Measurements from ENCODE around the gene SCNM1. TPM values are rescaled to one million over a fixed set of nuclear protein-coding genes. Genes with fewer than 3 reads are reported as not detected.

Gene SCNM1, protein sequence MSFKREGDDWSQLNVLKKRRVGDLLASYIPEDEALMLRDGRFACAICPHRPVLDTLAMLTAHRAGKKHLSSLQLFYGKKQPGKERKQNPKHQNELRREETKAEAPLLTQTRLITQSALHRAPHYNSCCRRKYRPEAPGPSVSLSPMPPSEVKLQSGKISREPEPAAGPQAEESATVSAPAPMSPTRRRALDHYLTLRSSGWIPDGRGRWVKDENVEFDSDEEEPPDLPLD
- 25.0 and 27.6 TPM in 2 replicates for total RNA-seq

DNA sequence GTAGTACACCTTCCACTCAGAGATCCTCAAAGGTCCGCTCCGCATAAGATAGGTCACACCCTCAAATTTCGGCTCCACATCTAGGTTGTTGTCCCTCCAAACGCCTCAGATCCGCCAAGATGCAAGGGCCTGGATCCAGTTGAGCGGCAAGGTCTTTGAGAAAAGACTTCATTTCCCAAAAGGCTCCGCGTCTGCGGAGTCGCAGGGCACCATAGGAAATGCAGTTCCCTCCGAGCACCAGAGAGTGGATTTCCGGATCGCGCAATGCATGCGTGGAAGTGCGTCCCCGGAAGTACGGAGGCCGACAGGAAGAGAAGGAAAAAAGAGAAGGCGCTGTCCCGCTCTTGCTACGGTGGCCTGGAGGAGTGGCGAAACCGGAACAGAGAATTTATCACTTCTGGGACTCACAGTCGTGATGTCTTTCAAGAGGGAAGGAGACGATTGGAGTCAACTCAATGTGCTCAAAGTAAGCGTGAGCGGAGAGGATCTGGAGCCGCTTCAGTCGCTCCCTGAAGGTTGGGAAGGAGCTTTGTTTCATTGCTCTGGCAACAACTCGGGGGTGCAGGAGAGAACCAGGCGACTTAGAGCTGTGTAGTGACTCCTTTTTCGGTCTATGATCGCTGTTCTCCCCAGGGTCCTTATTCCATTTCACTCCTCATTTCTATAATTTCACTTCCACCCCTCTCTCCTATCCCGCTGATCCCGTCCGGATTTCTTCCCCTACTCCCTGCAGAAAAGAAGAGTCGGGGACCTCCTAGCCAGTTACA is at the start of gene SCNM1, which contains the start of gene LYSMD1:
SCNM1 (plus strand) TSS at position 407 of the 767 bp plus-strand sequence; CDS start at position 416, 9 bp downstream.
LYSMD1 (minus strand) TSS at position 165 of the 767 bp plus-strand sequence. CDS start 644 bp downstream, outside the sequence.

DNA sequence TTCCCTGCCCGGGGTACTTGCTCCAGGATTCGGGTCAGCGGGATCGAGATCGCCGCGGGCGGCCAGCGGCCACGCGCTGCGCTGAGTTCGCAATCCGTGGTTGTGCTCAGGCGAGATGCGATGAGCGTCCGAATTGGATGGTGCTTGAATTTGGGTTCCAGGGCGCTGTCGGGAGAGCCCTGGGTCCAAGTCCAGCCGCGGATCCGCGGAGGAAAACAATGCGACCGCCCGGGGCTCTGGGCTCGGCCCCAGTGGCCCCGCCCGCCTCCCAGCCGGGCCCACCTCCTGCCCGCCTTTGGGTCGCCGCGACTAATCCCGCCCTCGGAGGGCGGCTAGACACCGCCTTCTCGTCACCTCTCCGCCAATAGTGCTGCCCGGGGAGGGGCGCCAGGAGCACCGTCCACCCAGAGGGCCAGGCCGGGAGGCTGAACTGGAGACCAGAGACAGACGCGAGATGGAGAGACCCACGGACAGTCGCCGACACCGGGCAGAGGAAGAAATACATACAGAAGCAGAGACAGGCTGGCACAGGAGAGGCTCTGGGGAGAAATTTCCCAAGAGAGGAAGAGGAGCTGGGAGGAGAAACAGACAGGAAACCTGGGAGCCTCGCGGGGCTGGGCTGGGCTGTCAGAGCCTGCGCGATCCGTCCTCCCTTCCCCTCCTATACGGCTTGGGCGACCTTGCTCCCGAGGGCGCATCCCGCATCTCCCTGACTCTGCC is 19.4 kb upstream of the SCNM1 start, which contains the start of gene SEMA6C:
SEMA6C (minus strand) TSS at position 220 of the 720 bp plus-strand sequence. CDS start 4,010 bp downstream, outside the sequence.

DNA sequence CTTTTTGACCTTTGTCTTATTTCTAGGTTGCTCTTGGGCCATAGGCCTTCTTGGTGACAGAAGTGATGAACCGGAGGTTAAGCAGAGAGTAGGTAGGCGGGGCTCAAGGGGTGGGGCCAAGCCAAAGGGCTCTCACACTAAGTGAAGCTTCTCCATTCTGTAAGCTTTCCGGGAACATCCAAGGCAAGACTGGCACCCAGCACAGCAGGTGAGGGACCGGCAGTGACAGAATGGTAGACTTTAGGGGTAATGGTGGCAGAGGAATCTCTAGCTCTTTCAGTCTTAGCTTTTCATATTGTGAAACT is 9.5 kb upstream of the SCNM1 start, which contains the start of gene TNFAIP8L2:
TNFAIP8L2 (plus strand) TSS at position 135 of the 305 bp plus-strand sequence. CDS start 2,049 bp downstream, outside the sequence.

DNA sequence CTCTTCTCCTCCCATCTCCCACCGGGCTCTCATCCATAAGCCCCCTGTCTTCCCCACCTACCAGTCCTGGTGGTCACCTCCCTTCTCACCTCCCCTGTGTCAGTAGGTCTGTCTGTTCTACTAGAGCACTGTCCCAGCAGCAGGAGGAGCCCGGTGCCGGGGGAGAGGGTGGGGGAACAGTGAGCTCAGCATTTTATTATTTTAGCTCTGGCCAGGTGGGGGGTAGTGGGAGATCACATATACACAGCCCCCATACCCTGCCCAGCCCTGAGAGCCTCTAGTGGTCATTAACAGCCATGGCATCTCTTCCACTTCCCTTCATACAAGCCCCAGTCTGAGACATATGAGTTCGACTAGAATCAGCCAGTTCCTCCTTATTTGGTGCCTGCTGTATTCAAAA is 9.9 kb downstream of the SCNM1 start, which contains the start of gene TMOD4:
TMOD4 (minus strand) TSS at position 119 of the 400 bp plus-strand sequence. CDS start 1,106 bp downstream, outside the sequence.

DNA sequence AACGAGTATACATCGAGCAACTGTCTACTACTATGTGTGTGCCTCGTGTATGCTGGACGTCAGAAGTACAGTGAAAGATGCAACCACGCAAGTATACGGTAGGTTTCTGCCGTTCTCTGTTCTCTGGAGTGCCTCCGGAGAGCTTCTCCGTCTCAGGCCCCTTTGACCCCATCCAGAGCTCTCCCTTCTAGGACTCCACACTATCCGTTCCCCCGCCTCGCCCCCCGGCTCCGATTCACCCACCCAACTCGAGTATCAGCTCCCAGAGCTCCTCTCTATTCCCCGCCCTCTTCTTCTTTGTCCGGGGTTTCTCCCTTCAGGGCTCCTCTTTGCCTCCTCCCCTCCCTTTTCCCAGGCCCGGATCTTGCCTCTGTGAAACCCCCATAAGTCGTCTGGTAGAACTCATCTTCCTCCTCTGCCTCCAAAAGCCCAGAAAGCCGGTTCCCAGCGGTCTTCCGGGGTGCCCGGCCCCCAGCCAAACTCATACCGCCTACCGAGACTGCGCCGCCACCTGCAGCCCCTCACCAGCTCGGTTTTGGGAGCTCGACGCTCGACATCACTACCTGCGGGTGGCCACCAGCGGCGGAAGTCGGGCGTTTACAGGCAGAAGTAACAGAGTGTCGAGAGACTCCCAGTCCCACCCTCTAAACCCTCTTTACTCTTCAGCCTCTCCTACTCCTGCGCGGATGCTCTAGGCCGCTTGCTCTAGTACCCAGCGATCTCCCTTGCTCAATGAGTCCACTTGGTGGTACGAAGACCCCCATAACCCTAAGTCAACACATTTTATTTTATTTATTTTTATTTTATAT is 23.9 kb downstream of the SCNM1 start, which contains the start of gene VPS72:
VPS72 (minus strand) TSS at position 561 of the 809 bp plus-strand sequence; CDS start at position 485, 76 bp downstream.

DNA sequence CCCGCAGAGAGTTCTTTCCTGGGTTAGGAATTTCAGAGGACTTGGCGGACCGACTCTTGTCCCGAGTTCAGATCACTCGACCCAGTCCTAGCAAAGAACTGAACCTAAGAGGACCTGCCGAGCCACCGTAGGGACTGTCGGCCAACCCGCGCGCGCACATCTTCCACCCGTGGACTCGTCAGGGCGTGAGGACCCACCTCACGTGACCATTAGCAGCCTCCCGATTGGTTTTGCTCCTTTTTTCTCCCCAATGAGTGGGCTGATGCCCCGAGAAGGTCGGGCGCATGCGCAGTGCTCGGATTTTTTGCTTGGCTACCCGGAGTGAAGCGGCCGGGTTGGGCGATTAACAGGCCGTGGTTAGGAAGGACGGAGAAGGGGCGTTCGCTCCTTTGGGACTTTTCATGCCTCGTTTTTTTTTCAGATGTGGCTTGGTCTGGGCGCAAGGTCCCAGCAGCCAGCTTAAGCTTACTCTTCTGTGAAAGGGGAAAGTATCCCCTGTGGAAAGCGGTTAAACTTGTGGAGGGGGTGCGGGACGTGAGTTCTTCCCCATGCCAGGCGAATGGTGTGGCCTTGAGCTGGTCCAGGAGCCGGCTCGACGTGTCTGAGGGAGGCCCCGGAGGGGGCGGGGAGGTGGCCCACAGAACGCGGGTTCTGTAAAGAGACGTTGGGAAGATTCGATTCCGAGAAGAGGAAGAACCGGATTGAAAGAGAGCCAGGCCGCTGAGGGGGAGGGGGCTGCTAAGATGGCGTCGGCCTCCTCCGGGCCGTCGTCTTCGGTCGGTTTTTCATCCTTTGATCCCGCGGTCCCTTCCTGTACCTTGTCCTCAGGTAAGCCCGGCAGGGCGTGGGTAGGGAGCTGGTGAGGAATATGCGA is 32.5 kb downstream of the SCNM1 start, which contains the start of gene PIP5K1A:
PIP5K1A (plus strand) TSS at position 299 of the 874 bp plus-strand sequence; CDS start at position 744, 445 bp downstream.

Other genes with a start within 250 kb of the SCNM1 start
- 27.1 and 32.0 TPM in 2 replicates for gene SETDB1, start 239.8 kb upstream of the SCNM1 start, total RNA-seq
- 174 and 190 TPM in 2 replicates for gene CERS2, start 191.3 kb upstream of the SCNM1 start, total RNA-seq
- gene ANXA9, start 183.9 kb upstream of the SCNM1 start, total RNA-seq: 0.20 TPM in 1 of 2 replicates, not detected in the other
- gene MINDY1, start 159.2 kb upstream of the SCNM1 start, total RNA-seq: 10.8 and 21.2 TPM in 2 replicates
- gene PRUNE1, start 157.7 kb upstream of the SCNM1 start, total RNA-seq: 8.3 and 9.1 TPM in 2 replicates
- gene BNIPL, start 129.6 kb upstream of the SCNM1 start, total RNA-seq: 0.26 TPM in 2 replicates
- 2.5 and 2.7 TPM in 2 replicates for gene C1orf56, start 118.4 kb upstream of the SCNM1 start, total RNA-seq
- 39.7 and 50.0 TPM in 2 replicates for gene CDC42SE1, start 106.5 kb upstream of the SCNM1 start, total RNA-seq
- 4.5 and 8.2 TPM in 2 replicates for gene MLLT11, start 105.7 kb upstream of the SCNM1 start, total RNA-seq
- gene GABPB2, start 95.4 kb upstream of the SCNM1 start, total RNA-seq: 19.0 and 26.9 TPM in 2 replicates
- gene SEMA6C, start 19.5 kb upstream of the SCNM1 start, total RNA-seq: 2.0 and 2.2 TPM in 2 replicates
- gene TNFAIP8L2, start 9.5 kb upstream of the SCNM1 start, total RNA-seq: not detected in 2 replicates
- gene LYSMD1, start 242 bp upstream of the SCNM1 start, total RNA-seq: 6.6 and 6.7 TPM in 2 replicates
- not detected in 2 replicates for gene TMOD4, start 9.8 kb downstream of the SCNM1 start, total RNA-seq
- gene VPS72, start 24.1 kb downstream of the SCNM1 start, total RNA-seq: 27.1 and 27.8 TPM in 2 replicates
- gene PIP5K1A, start 32.4 kb downstream of the SCNM1 start, total RNA-seq: 66.9 and 68.2 TPM in 2 replicates
- 164 and 174 TPM in 2 replicates for gene PSMD4, start 88.6 kb downstream of the SCNM1 start, total RNA-seq
- gene ZNF687, start 116.2 kb downstream of the SCNM1 start, total RNA-seq: 11.2 and 12.5 TPM in 2 replicates
- 49.5 and 56.3 TPM in 2 replicates for gene PI4KB, start 161.3 kb downstream of the SCNM1 start, total RNA-seq
- gene RFX5, start 181.1 kb downstream of the SCNM1 start, total RNA-seq: 29.0 and 31.7 TPM in 2 replicates
- gene SELENBP1, start 206.6 kb downstream of the SCNM1 start, total RNA-seq: 27.1 and 59.5 TPM in 2 replicates
- gene PSMB4, start 233.4 kb downstream of the SCNM1 start, total RNA-seq: 233 and 243 TPM in 2 replicates